Endodermal cell (in vitro differentiated cells): ENCODE data around the gene PKP3. TPM values are rescaled to one million over a fixed set of nuclear protein-coding genes. Genes with fewer than 3 reads are reported as not detected.
A peak's percentile ranks its signal among the peaks of the same experiment; 100 is the strongest.

Experiments used
- DNase-seq: peaks from one replicate; pipeline ENCODE4 v3.0.0-alpha.2; 2017
- H3K27ac ChIP-seq: 2 replicates; pipeline ENCODE4 v1.5.1; 2013; ENCODE audit warnings: mild to moderate bottlenecking, low read depth, low read length, moderate library complexity
- H3K27me3 ChIP-seq: 2 replicates; pipeline ENCODE4 v1.6.1; 2013; ENCODE audit warnings: mild to moderate bottlenecking, low read length, moderate library complexity; ENCODE audit not compliant: insufficient read depth, control insufficient read depth, poor library complexity, severe bottlenecking
- H3K36me3 ChIP-seq: 2 replicates; pipeline ENCODE4 v1.7.0; 2013; ENCODE audit warnings: mild to moderate bottlenecking, low read length, moderate library complexity; ENCODE audit not compliant: control insufficient read depth, insufficient read depth
- H3K4me1 ChIP-seq: one replicate; pipeline ENCODE4 v1.7.0; 2013; ENCODE audit warnings: low read length; ENCODE audit not compliant: control insufficient read depth, insufficient read depth
- H3K4me3 ChIP-seq: 2 replicates; pipeline ENCODE4 v1.5.1; 2013; ENCODE audit warnings: mild to moderate bottlenecking, low read length, moderate library complexity
- H3K9ac ChIP-seq: 2 replicates; pipeline ENCODE4 v1.6.1; 2013; ENCODE audit warnings: mild to moderate bottlenecking, low read length, moderate library complexity; ENCODE audit not compliant: poor library complexity, severe bottlenecking; ENCODE audit errors: extremely low read depth
- H3K9me3 ChIP-seq: 2 replicates; pipeline ENCODE4 v1.6.1; 2013; ENCODE audit warnings: mild to moderate bottlenecking, low read length, moderate library complexity; ENCODE audit not compliant: control insufficient read depth
- H3K27ac Mint-ChIP-seq: 2 replicates; pipeline ENCODE4 v1.8.0; 2020; ENCODE audit warnings: mixed read lengths
- H3K27me3 Mint-ChIP-seq: 2 replicates; pipeline ENCODE4 v1.8.0; 2021; ENCODE audit warnings: mild to moderate bottlenecking, mixed read lengths; ENCODE audit not compliant: insufficient read depth
- H3K36me3 Mint-ChIP-seq: 2 replicates; pipeline ENCODE4 v1.8.0; 2020; ENCODE audit warnings: low read depth, mixed read lengths
- H3K4me1 Mint-ChIP-seq: 2 replicates; pipeline ENCODE4 v1.8.0; 2020; ENCODE audit warnings: mixed read lengths
- H3K4me3 Mint-ChIP-seq: 2 replicates; pipeline ENCODE4 v1.8.0; 2020; ENCODE audit warnings: mild to moderate bottlenecking, moderate library complexity, mixed read lengths
- H3K9me3 Mint-ChIP-seq: 2 replicates; pipeline ENCODE4 v1.8.0; 2020; ENCODE audit warnings: mild to moderate bottlenecking, mixed read lengths
- CTCF ChIP-seq: fragments of 200-600 bp; sonication (generic); conservative IDR thresholded peaks from 2 replicates; pipeline ENCODE4 v1.5.0; 2021; ENCODE audit warnings: antibody characterized with exemption, mild to moderate bottlenecking
- WGBS, 2 experiments: methylation state at CpG; one replicate each; pipeline versions ENCODE4 v1.1.5 to v1.1.7; 2013; ENCODE audit warnings: missing lambda C conversion rate in 2 of 2, mixed read lengths in 1 of 2; ENCODE audit not compliant: insufficient coverage in 1 of 2, insufficient read length in 1 of 2; 5-methylcytosine and 5-hydroxymethylcytosine counted together
- total RNA-seq, 2 donors: library from RNA; stranded (reverse); fragmentation: NEBNext Ultra II Directional in 1 of 2; extraction: Animal tissue kit (Norgen Biotek cat#: 25700) in 1 of 2; gene quantifications; 2 replicates in 1 of 2; 3 replicates in 1 of 2; pipeline ENCODE4 v1.2.1, GENCODE V29; 2021

PKP3 gene
- total RNA-seq, 2 donors from 2014 or later: 35.4 to 44.8 TPM

GRCh38 chr11:440065-441042, 46.3 kb downstream of the PKP3 start:
- peaks cover 5% of the 10 kb centered on the region for H3K27me3 Mint-ChIP-seq
- H3K27ac Mint-ChIP-seq: no peak overlapping the region
- 92 to 98% methylated on average over 15 to 27 of the region's 27 CpGs for WGBS, 2 experiments
- Histone ChIP-seq H3K4me3 (no peak overlapping the region), H3K36me3 (no peaks in the 10 kb centered on the region), H3K9ac (no peak overlapping the region), H3K27ac (no peak overlapping the region), H3K9me3 (no peaks in the 10 kb centered on the region), H3K4me1 (no peaks in the 10 kb centered on the region), H3K27me3 (no peaks in the 10 kb centered on the region)
- H3K9me3 Mint-ChIP-seq: peaks cover 9% of the 10 kb centered on the region
- DNase-seq: no peak
- H3K4me3 Mint-ChIP-seq: no peak overlapping the region
- H3K36me3 Mint-ChIP-seq: peaks cover 3% of the 10 kb centered on the region
- peak; percentile 45 for TF ChIP-seq CTCF
- no peaks in the 10 kb centered on the region for H3K4me1 Mint-ChIP-seq

DNA sequence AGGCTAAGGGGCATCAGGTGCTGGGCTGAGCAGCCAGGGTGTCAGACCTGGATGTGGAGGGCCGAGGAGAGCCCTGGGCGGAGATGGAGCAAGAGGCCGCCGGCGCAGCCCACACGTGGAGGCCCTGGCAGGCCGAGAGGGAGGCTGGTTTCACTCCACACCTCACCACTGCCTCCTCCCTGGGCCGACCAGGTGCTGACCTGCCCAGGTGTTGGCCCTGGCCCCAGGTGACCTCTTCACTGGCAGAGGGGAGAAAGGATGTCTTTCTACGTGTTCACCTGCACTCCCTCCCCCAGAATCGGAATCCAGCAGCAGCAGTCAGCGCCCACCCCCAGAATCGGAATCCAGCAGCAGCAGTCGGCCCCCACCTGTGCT, 47.0 kb downstream of the PKP3 start:
- no peak for TF ChIP-seq CTCF
- Mint-ChIP-seq H3K27me3 (peaks cover 5% of the 10 kb centered on the region), H3K4me1 (peaks cover 3% of the 10 kb centered on the region), H3K4me3 (peak overlapping the region; percentile 28), H3K27ac (no peak overlapping the region), H3K9me3 (peaks cover 9% of the 10 kb centered on the region), H3K36me3 (peaks cover 3% of the 10 kb centered on the region)
- WGBS, 2 experiments: 86 to 100% methylated on average over 2 to 13 of the region's 13 CpGs
- Histone ChIP-seq H3K4me3 (no peak overlapping the region), H3K9ac (no peak overlapping the region), H3K36me3 (no peaks in the 10 kb centered on the region), H3K27ac (no peak overlapping the region), H3K27me3 (no peaks in the 10 kb centered on the region), H3K9me3 (no peaks in the 10 kb centered on the region), H3K4me1 (no peaks in the 10 kb centered on the region)
- DNase-seq: no peak

- H3K36me3 Mint-ChIP-seq: no peaks in the 10 kb centered on the region
- H3K4me3 Mint-ChIP-seq: peak within 1 kb of the TSS; percentile 28
- H3K27ac ChIP-seq: no peak within 1 kb of the TSS
- peaks cover 5% of the 10 kb centered on the region for H3K9me3 Mint-ChIP-seq
- H3K9ac ChIP-seq: no peak within 1 kb of the TSS
- H3K27me3 Mint-ChIP-seq: peaks cover 5% of the 10 kb centered on the region
- no peaks in the 10 kb centered on the region for H3K9me3 ChIP-seq
- H3K4me1 ChIP-seq: no peaks in the 10 kb centered on the region
- no peaks in the 10 kb centered on the region for H3K36me3 ChIP-seq
- no peak within 1 kb of the TSS for H3K27ac Mint-ChIP-seq
- no peak within 1 kb of the TSS for H3K4me3 ChIP-seq
- no peaks in the 10 kb centered on the region for H3K27me3 ChIP-seq
- H3K4me1 Mint-ChIP-seq: peaks cover 3% of the 10 kb centered on the region
- 59 to 85% methylated on average over 12 to 35 of the region's 35 CpGs for WGBS, 2 experiments
- DNase-seq: peak; percentile 84
- TF ChIP-seq CTCF: no peak
Observed at GRCh38 chr11:441418-442274, 47.6 kb downstream of the PKP3 start, which contains the start of gene ANO9. Gene ANO9, minus strand, starts transcription at chr11:442011. Its CDS starts 85 bp downstream, at chr11:441926.
